GM12878 (cell line): ENCODE results near the gene GSTM4. TPM values are rescaled to one million over a fixed set of nuclear protein-coding genes. Genes with fewer than 3 reads are reported as not detected.

Experiments
- ATAC-seq: fragments of 200-7000 bp; cut with Tn5 transposase; 3 replicates; pipeline ENCODE4 v1.9.1; 2020; ENCODE audit warnings: mild to moderate bottlenecking, moderate library complexity
- BruUV-seq: library from RNA; stranded (reverse); fragments of 400-500 nt; replicated peaks from 2 replicates; lab custom pipeline; 2021; lab: Mats Ljungman, UMichigan
- CTCF ChIA-PET: fragments of 300-600 bp; sonication (Branson Sonifier 250); formaldehyde crosslinking; extraction: SDS; loops from one replicate; lab custom pipeline; 2021; ENCODE audit warnings: inconsistent platforms; lab: Yijun Ruan, JAX
- POLR2A ChIA-PET: fragments of 350-600 bp; formaldehyde crosslinking; extraction: SDS; loops from one replicate; lab custom pipeline; 2021; ENCODE audit warnings: inconsistent platforms; lab: Charles Lee
- RAD21 ChIA-PET: fragments of 300-600 bp; sonication (Branson Sonifier 250); formaldehyde crosslinking; loops from one replicate; lab custom pipeline; 2023; ENCODE audit warnings: antibody characterized with exemption; ENCODE audit not compliant: unreplicated experiment; lab: Charles Lee
- SMC1A ChIA-PET: fragments of 300-600 bp; sonication (Branson Sonifier 250); formaldehyde crosslinking; loops from one replicate; lab custom pipeline; 2023; ENCODE audit not compliant: unreplicated experiment, uncharacterized antibody; lab: Charles Lee
- DNase-seq: peaks from one replicate; pipeline ENCODE4 v3.0.0-alpha.2; 2011; ENCODE audit warnings: low read depth, low spot score
- FAIRE-seq: peaks from 3 replicates; lab custom pipeline; 2011; peaks lifted over from hg19 to GRCh38; lab: Jason Lieb, UNC
- H2AFZ ChIP-seq: 2 replicates; pipeline ENCODE4 v1.6.0; 2011; ENCODE audit warnings: low read depth, low read length, control low read depth; ENCODE audit not compliant: control insufficient read depth
- H3K27ac ChIP-seq: 2 replicates; pipeline ENCODE4 v1.5.1; 2011; ENCODE audit warnings: control low read depth; ENCODE audit not compliant: control insufficient read depth, insufficient read depth
- H3K27me3 ChIP-seq, 2 experiments: replicated peaks in 1 of 2; 2 replicates each; pipeline versions ENCODE4 v1.6.0 to v1.6.1; 2011; ENCODE audit warnings: low read length in 1 of 2; ENCODE audit not compliant: control insufficient read depth in 2 of 2, insufficient read depth in 2 of 2
- H3K36me3 ChIP-seq, 2 experiments: 2 replicates each; pipeline ENCODE4 v1.5.1; 2011; ENCODE audit warnings: low read length in 1 of 2; ENCODE audit not compliant: control insufficient read depth in 2 of 2, insufficient read depth in 2 of 2
- H3K4me1 ChIP-seq: 2 replicates; pipeline ENCODE4 v1.6.1; 2011; ENCODE audit warnings: mild to moderate bottlenecking, low read length, moderate library complexity, mixed read lengths; ENCODE audit not compliant: control insufficient read depth, insufficient read depth
- H3K4me2 ChIP-seq: 2 replicates; pipeline ENCODE4 v1.6.0; 2011; ENCODE audit warnings: control low read depth; ENCODE audit not compliant: control insufficient read depth, insufficient read depth
- H3K4me3 ChIP-seq: fragments of 200-600 bp; sonication (generic); 2 replicates; pipeline ENCODE4 v1.5.1; 2016
- H3K79me2 ChIP-seq: 2 replicates; pipeline ENCODE4 v1.6.0; 2011; ENCODE audit warnings: low read length; ENCODE audit not compliant: control insufficient read depth, insufficient read depth
- H3K9ac ChIP-seq: 2 replicates; pipeline ENCODE4 v1.8.0; 2011; ENCODE audit warnings: low read length, control low read depth, mixed read lengths; ENCODE audit not compliant: control insufficient read depth, insufficient read depth
- H3K9me3 ChIP-seq: replicated peaks from 3 replicates; pipeline ENCODE4 v1.5.1; 2011; ENCODE audit warnings: mild to moderate bottlenecking, low read length; ENCODE audit not compliant: control insufficient read depth, insufficient read depth
- H4K20me1 ChIP-seq: 2 replicates; pipeline ENCODE4 v1.6.0; 2011; ENCODE audit not compliant: control insufficient read depth, insufficient read depth
- BACH1 ChIP-seq: fragments of 450-650 bp; IDR thresholded peaks from 2 replicates; pipeline ENCODE4 v1.6.1; 2017; ENCODE audit warnings: mild to moderate bottlenecking, borderline replicate concordance
- CBFB ChIP-seq: IDR thresholded peaks from 2 replicates; pipeline ENCODE4 v1.6.1; 2016; ENCODE audit warnings: antibody characterized with exemption, low read depth
- ESRRA ChIP-seq: IDR thresholded peaks from 2 replicates; pipeline ENCODE4 v1.6.1; 2012; ENCODE audit warnings: mild to moderate bottlenecking, low read length, improper control_type of control experiment
- ETV6 ChIP-seq, 2 experiments: fragments of 450-650 bp in 1 of 2; IDR thresholded peaks in 1 of 2; conservative IDR thresholded peaks in 1 of 2; 2 replicates each; pipeline ENCODE4 v1.6.1; 2014; ENCODE audit warnings: antibody characterized with exemption in 1 of 2, borderline replicate concordance in 1 of 2, low read depth in 1 of 2, mild to moderate bottlenecking in 1 of 2, moderate library complexity in 1 of 2
- HCFC1 ChIP-seq: fragments of 150-350 bp; IDR thresholded peaks from 2 replicates; pipeline ENCODE4 v1.6.1; 2014; ENCODE audit warnings: low read length
- KLF5 ChIP-seq: fragments of 450-650 bp; IDR thresholded peaks from 2 replicates; pipeline ENCODE4 v1.6.1; 2014; ENCODE audit warnings: mild to moderate bottlenecking; ENCODE audit not compliant: partially characterized antibody
- WGBS: methylation state at CpG from one replicate; pipeline ENCODE4 v1.1.6; 2016; ENCODE audit warnings: low lambda C conversion rate; ENCODE audit not compliant: insufficient replicate concordance, insufficient coverage; ENCODE audit errors: missing lambda C conversion rate; 5-methylcytosine and 5-hydroxymethylcytosine counted together
- in situ Hi-C: fragments of 300-500 bp; cut with MboI; formaldehyde crosslinking; loops from 9 replicates; pipeline ENCODE4 v1.14.3; 2018; ENCODE audit warnings: mixed read lengths
- intact Hi-C: fragments of 100-400 bp; cut with micrococcal nuclease; formaldehyde crosslinking; loops from one replicate; pipeline ENCODE4 v1.14.2; 2022; ENCODE audit not compliant: unreplicated experiment
- polyA plus RNA-seq, 11 experiments: library from polyadenylated mRNA; depleted of rRNA in 4 of 11; unstranded in 6 of 11; stranded (reverse) in 5 of 11; fragments of >200 nt; fragmentation: Nextera tagmentation in 4 of 11; fragmentation: Illumina TruSeq in 1 of 11; extraction: Ambion mirVana in 4 of 11; extraction: Trizol in 1 of 11; gene quantifications; 1 replicate in 1 of 11; 2 replicates in 10 of 11; pipeline versions ENCODE4 v1.2.1 to v1.2.3, GENCODE V29; 2011 to 2016; ENCODE audit warnings: inconsistent platforms in 2 of 11, missing spikeins in 2 of 11, low read depth in 1 of 11
- total RNA-seq, 4 experiments: library from RNA; depleted of rRNA in 3 of 4; stranded (reverse); fragments of >200 nt in 3 of 4; fragmentation: Illumina TruSeq in 1 of 4; extraction: Trizol in 1 of 4; gene quantifications; 2 replicates each; pipeline versions ENCODE4 v1.2.1 to v1.2.3, GENCODE V29; 2013 to 2021
- TF ChIP-seq, protein P1 (sequence below): fragments of 450-650 bp; IDR thresholded peaks from 2 replicates; pipeline ENCODE4 v1.6.1; 2018; ENCODE audit warnings: borderline replicate concordance, mild to moderate bottlenecking; ENCODE audit not compliant: partially characterized antibody
- TF ChIP-seq, protein P2 (sequence below): IDR thresholded peaks from 2 replicates; pipeline ENCODE4 v1.6.1; 2012; ENCODE audit warnings: low read depth, low read length, improper control_type of control experiment

GSTM4 gene
- total and polyA plus RNA-seq, 10 of the 15 experiments (the other 5 are each of a cell fraction or from before 2014, with no cell fraction given): 14.3 to 37.2 (median 23.0) TPM

DNA sequence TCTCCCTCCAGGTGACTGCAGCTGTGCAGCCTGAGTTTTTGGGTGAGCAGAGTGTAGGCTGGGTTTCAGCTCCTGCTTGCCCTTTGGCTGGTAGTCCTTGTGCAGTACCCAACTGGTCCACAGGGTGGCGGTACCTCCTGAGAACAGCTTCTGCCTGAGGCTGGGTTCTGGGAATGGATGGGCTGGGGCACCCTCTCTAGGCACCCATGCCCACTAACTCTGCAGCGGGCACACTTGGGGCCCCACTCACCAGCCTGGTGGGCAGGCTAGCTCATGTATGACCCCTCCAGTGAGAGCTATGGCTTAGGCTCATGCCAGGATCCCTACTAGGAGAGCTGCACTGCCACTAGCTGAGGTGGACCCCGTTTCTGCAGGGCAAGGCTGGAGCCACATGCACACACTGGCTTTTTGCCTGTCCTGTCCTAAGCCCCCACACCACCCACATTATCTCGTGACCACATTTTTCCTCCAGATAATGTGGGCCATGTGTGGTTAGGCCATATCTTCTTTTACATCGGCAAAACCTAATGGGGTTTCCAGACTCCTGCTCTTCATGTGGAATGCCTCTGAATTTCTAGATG, 15.5 kb upstream of the GSTM4 start (continued):
- TF ChIP-seq, protein P1, sequence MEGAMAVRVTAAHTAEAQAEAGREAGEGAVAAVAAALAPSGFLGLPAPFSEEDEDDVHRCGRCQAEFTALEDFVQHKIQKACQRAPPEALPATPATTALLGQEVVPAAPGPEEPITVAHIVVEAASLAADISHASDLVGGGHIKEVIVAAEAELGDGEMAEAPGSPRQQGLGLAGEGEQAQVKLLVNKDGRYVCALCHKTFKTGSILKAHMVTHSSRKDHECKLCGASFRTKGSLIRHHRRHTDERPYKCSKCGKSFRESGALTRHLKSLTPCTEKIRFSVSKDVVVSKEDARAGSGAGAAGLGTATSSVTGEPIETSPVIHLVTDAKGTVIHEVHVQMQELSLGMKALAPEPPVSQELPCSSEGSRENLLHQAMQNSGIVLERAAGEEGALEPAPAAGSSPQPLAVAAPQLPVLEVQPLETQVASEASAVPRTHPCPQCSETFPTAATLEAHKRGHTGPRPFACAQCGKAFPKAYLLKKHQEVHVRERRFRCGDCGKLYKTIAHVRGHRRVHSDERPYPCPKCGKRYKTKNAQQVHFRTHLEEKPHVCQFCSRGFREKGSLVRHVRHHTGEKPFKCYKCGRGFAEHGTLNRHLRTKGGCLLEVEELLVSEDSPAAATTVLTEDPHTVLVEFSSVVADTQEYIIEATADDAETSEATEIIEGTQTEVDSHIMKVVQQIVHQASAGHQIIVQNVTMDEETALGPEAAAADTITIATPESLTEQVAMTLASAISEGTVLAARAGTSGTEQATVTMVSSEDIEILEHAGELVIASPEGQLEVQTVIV: no peak
- TF ChIP-seq KLF5 (peak; percentile 58), ESRRA (no peak)
- TF ChIP-seq, protein P2, sequence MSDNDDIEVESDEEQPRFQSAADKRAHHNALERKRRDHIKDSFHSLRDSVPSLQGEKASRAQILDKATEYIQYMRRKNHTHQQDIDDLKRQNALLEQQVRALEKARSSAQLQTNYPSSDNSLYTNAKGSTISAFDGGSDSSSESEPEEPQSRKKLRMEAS: no peak

DNA sequence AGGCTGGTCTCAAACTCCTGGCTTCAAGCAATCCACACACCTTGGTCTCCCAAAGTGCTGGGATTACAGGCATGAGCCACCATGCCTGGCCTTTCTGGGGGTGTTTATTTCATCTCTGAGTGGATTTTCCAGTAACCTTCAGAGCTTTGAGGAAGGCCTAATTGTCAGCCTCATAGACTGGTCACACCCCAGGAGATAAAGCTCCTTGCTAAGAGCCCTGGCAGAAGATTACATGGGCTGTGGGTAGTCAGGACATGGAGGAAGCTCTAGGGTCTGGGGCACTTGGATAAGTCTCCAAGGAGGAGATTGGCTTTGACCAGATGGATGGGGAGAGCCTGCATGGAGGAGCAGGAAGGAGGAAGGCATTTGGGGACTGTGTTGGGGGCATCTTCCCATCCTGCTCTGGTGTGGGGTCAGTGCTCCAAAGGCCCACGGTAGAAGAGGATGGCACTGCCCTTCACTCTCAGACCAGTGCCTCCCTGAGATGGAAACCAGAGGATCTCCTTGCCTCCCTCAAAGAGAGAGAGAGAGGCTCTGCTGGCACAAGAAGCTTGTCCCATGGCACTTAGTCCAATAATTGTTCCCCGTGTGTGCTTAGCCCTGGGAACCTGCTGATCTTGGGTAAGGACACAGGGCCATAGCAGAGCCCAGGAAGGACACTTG, 14.7 kb upstream of the GSTM4 start:
- H2AFZ ChIP-seq: no peak overlapping the region
- DNase-seq: no peak
- ChIA-PET CTCF (interaction anchor here (0.5 to 10.7 kb wide), 48 partner anchors 11 to 562 kb away, joined by 3 to 299 read pairs (median 6); partner anchors contain the start of genes AHCYL1, CYB561D1, GNAI3 and GSTM1), POLR2A (interaction anchor here (1.3 to 3.2 kb wide), 4 partner anchors 9 to 95 kb away, joined by 4 to 13 read pairs (median 8); partner anchors contain the start of genes GNAI3 and GSTM1), RAD21 (interaction anchor here (1.1 to 7.3 kb wide), 16 partner anchors 8 to 371 kb away, joined by 3 to 106 read pairs (median 14); partner anchors contain the start of genes AHCYL1, GNAI3 and GSTM1), SMC1A (interaction anchor here (0.7 to 9.1 kb wide), 16 partner anchors 10 to 369 kb away, joined by 3 to 117 read pairs (median 8); partner anchors contain the start of genes AHCYL1, EPS8L3, GSTM1 and GSTM4)
- no peak for FAIRE-seq
- H3K4me3 ChIP-seq: no peak overlapping the region
- H3K36me3 ChIP-seq: no peaks in the 10 kb centered on the region
- no TSS peak for BruUV-seq
- intact Hi-C loops: loop anchor here (5.0 kb wide), 4 partner anchors 46 to 341 kb away; partner anchors contain the start of genes AHCYL1, GNAI3 and GSTM1
- peaks cover 9% of the 10 kb centered on the region for H3K4me1 ChIP-seq
- in situ Hi-C loops: loop anchor here (5.0 kb wide), 2 partner anchors 131 to 346 kb away; no protein-coding TSS in a partner anchor
- ATAC-seq: no peak
- H3K79me2 ChIP-seq: no peaks in the 10 kb centered on the region
- no peak overlapping the region for H3K27ac ChIP-seq
- 68% methylated on average over 2 of the region's 2 CpGs for WGBS
- no peaks in the 10 kb centered on the region for H3K9me3 ChIP-seq
- no peak overlapping the region for H3K4me2 ChIP-seq
- no peaks in the 10 kb centered on the region for H4K20me1 ChIP-seq
- no peaks in the 10 kb centered on the region for H3K27me3 ChIP-seq
- TF ChIP-seq ETV6 (conservative IDR thresholded peaks at IDR 0.05 in 1 of 2, IDR thresholded peaks at IDR 0.05 in 1 of 2; ENCODE audit: borderline replicate concordance in 1 of 2, low read depth in 1 of 2) (no peak), HCFC1 (no peak), BACH1 (no peak), CBFB (no peak)
- H3K9ac ChIP-seq: no peak overlapping the region
